Skin of body (tissue), 2 donors: ENCODE results near the gene MTCL1. TPM values are rescaled to one million over a fixed set of nuclear protein-coding genes. Genes with fewer than 3 reads are reported as not detected.

Experiments
- DNase-seq: peaks from one replicate; lab custom pipeline; 2025; lab: John Stamatoyannopoulos, UW
- total RNA-seq: library from RNA; depleted of rRNA; stranded (reverse); fragments of >200 nt; gene quantifications from one replicate; pipeline ENCODE4 v1.2.3, GENCODE V29; 2014

Gene MTCL1
- total RNA-seq, 1 donor from 2014 or later = 10.7 TPM

GRCh38 chr18:8711736-8712135 is 6.4 kb downstream of the MTCL1 start:
- DNase-seq = no peak

GRCh38 chr18:8713691-8714090 is 8.3 kb downstream of the MTCL1 start:
- no peak for DNase-seq

- DNase-seq = no peak
These were observed 10.2 kb downstream of the MTCL1 start for GRCh38 chr18:8715599-8715998.

- DNase-seq = no peak
These were observed 11.8 kb downstream of the MTCL1 start for GRCh38 chr18:8717011-8717770.

DNA sequence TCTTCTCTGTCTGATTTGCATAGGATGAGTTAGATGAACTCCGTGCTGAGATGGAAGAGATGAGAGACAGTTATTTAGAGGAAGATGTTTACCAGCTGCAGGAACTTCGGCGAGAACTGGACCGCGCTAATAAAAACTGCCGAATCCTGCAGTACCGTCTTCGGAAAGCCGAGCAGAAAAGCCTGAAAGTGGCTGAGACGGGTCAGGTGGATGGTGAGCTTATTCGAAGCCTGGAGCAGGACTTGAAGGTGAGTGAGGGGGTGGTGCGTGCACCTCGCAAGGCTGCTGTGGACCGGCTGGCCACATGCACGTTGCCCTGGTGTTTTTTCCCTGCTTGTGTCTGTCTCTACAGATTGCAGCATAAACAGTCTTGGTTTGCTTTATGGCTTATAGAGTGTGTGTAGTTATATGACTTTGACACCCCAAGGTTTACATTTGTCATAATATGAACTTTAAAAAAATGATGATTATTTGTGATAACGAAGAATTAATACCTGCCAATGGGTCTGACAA is 13.1 kb downstream of the MTCL1 start:
- DNase-seq = no peak

GRCh38 chr18:8719192-8719591 is 13.8 kb downstream of the MTCL1 start:
- DNase-seq = no peak

GRCh38 chr18:8720141-8720540 is 14.8 kb downstream of the MTCL1 start:
- no peak for DNase-seq

- no peak for DNase-seq
These were observed 15.8 kb downstream of the MTCL1 start for GRCh38 chr18:8721094-8721669.

- DNase-seq = no peak
These were observed 16.4 kb downstream of the MTCL1 start for GRCh38 chr18:8721716-8722115.

GRCh38 chr18:8722946-8723820 is 17.8 kb downstream of the MTCL1 start:
- no peak for DNase-seq

DNA sequence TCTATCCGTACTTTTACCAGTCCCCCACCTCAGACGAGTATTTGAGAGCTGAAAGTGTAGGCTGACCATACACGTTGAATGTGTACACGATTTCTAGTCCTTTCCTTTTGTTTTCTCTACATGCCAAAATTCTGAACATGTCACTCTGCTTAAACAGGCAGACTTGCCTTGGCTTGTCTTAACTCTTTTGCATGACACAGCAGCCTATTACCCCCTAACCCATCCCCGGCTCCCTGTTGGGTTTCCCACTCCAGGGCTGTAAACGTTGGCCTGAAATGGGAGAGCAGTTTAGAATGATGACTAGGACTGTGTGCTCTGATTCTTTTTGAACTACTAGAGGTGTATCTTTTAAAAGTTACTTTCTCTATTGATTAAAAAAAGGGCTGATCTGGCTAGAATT is 19.1 kb downstream of the MTCL1 start:
- no peak for DNase-seq

DNA sequence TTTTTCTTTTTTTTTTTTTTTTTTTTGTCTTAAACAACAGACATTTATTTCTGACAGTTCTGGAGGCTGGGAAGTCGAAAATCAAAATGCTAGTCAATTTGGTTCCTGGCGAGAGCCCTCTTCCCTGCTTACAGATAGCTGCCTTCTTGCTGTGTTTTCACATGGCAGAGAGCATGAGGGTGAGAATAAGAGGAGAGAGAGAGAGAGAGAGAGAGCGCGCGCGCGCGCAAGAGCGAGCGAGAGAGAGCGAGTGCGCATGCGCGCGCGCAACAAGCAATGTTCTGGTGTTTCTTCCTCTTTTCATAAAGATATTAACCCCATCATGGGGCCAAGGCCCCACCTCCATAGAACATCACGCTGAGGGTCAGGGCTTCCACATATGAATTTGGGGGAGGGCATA is 20.9 kb downstream of the MTCL1 start:
- no peak for DNase-seq

DNA sequence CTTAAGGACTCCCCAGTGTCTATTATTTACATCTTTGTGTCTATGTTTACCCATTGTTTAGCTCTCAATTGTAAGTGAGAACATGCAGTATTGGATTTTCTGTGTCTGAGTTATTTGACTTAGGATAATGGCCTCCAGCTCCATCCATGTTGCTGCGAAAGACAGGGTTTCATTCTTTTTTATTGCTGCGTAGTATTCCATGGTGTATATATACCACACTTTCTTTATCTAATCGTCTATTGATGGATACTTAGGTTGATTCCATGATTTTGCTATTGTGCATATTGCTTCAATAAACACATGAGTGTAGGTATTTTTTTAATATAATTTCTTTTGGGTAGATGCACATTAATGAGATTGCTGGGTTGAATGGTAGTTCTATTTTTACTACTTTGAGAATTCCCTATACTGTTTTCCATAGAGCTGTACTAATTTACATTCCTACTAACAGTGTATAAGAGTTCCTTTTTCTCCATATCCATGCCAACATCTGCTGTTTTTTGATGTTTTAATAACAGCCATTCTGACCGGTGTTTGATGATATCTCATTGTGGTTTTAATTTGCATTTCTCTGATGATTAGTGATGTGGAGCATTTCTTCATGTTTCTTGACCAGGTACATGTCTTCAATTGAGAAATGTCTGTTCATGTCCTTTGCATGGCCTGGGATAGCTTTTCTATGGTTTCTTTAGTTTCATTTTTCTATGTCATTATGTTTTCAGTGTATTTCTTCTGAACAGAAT is 21.8 kb downstream of the MTCL1 start:
- DNase-seq = no peak

GRCh38 chr18:8730080-8730827 is 24.9 kb downstream of the MTCL1 start:
- DNase-seq = no peak

DNA sequence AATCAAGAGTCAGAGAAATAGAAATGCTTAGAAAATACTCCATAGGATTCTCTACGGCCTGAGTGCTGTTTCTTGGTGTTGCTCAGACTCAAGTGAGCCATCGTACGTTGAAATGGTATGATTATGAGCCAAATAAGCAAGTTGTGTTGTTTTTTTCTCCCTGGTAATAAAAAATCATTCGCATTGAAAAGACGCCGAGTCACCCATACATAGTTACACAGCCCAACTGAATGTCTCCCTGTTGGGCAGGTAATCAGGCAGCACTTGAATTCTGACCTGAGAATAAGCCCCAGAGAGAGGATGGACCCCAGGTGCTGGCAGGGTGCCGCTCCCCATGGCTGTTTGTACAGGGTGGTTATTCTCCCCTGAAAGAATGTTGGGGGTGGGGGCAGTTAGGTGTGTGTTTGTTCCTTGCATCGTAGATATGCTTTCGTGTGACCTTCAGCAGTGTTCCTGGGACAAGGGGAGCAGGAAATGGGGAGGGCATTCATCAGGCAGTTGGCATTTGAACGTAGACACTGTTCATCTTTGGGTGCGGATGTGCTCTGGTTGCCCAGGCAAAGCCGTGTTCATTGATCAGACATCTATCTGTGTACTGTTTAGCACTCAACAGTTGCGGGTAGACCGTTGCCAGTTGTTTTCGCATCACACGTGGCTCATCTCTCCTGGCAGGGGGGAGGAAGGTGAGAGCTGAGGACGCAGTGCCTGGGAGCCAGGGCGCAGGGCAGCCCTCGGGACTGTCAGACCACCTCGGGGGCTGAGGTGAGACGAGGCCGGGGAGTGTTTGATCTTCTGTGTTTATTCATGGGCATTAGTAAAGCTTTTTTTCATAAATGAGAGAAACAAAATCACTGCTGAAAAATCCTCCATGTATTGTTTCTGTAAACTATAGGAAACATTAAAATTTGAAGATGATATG is 27.3 kb downstream of the MTCL1 start:
- DNase-seq = no peak

DNA sequence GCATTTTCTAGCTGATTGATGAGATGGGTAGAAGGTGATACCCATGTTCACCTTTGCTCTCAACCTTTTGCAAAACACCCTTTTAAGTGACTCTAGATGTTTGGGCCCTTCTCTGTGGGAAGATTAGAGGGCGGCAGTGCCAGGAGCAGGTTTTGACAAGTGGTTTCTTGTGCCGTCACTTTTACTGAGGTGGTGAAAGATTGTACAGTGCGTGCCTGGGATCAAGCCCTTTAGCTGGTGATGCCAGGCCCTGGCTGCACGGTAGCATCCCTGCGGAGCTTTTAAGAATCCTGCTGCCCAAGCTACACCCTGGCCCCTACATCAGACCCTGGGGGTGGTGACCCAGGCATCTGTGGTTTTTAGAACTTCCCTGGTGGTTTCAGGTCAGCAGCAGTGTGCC is 29.1 kb downstream of the MTCL1 start:
- no peak for DNase-seq

- no peak for DNase-seq
These were observed 29.9 kb downstream of the MTCL1 start for GRCh38 chr18:8735274-8735673.

- no peak for DNase-seq
These were observed 35.8 kb downstream of the MTCL1 start for GRCh38 chr18:8741117-8741516.

DNA sequence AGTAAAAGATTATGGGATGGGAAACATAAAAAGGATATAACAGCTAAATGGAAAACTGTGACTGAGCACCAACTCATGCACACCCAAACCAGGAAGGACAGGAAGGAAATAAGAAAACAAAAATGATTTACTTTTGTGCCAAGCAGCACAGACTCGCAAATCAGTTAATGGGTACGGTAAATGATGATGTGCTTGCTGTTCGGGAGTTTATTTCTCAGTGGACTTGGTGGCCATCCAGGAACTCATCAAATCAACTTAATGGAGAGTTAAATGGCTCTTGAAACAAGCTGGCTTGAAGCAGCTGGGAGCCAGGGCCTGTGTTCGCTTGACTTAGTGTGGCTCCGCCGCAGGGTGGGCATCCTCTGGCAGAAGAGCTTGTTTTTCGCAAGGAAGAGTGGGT is 36.2 kb downstream of the MTCL1 start:
- DNase-seq = no peak
